ENCODE results near the gene P2RY12.

Gene P2RY12

GRCh38 chr3:151421938-151422337 is 37.4 kb upstream of the P2RY12 start:
- peaks cover 3 to 17% (median 7%) of the 10 kb centered on the region in 10 experiments; a peak in 16 of 20 replicates for H3K4me1 ChIP-seq
- no peak overlapping the region for H3K4me2 ChIP-seq
- no peak overlapping the region for H3K9ac ChIP-seq
- H3K27ac ChIP-seq: no peak overlapping the region
- peaks cover 0 to 39% (median 8%) of the 10 kb centered on the region in 11 experiments; a peak in 12 of 22 replicates for H3K36me3 ChIP-seq
- H4K20me1 ChIP-seq: no peaks in the 10 kb centered on the region
- H3K27me3 ChIP-seq: no peaks in the 10 kb centered on the region
- no peak overlapping the region for H3K4me3 ChIP-seq
- H3K9me3 ChIP-seq (replicated peaks in 1 of 11): no peaks in the 10 kb centered on the region
- no peak for TF ChIP-seq Cebpa-rat (IDR thresholded peaks at IDR 0.05)

GRCh38 chr3:151419806-151420205 is 35.3 kb upstream of the P2RY12 start:
- Histone ChIP-seq H3K27ac (no peak overlapping the region), H3K36me3 (peaks cover 0 to 52% (median 8%) of the 10 kb centered on the region in 11 experiments; a peak in 13 of 22 replicates), H3K9me3 (replicated peaks in 1 of 11) (no peaks in the 10 kb centered on the region), H3K4me1 (peaks cover 0 to 8% (median 0%) of the 10 kb centered on the region in 10 experiments; a peak in 1 of 20 replicates), H4K20me1 (no peaks in the 10 kb centered on the region), H3K4me3 (no peak overlapping the region), H3K9ac (no peak overlapping the region), H3K4me2 (no peak overlapping the region), H3K27me3 (no peaks in the 10 kb centered on the region)
- TF ChIP-seq Cebpa-rat (IDR thresholded peaks at IDR 0.05): no peak

GRCh38 chr3:151415289-151415688 is 30.7 kb upstream of the P2RY12 start:
- no peak overlapping the region for H3K27ac ChIP-seq
- no peaks in the 10 kb centered on the region for H3K4me1 ChIP-seq
- no peak overlapping the region for H3K9ac ChIP-seq
- H3K9me3 ChIP-seq (replicated peaks in 1 of 11): peaks cover 0 to 10% (median 5%) of the 10 kb centered on the region in 11 experiments; a peak in 5 of 22 replicates
- H3K36me3 ChIP-seq: peaks cover 6 to 82% (median 18%) of the 10 kb centered on the region in 11 experiments; a peak in 18 of 22 replicates
- no peak for TF ChIP-seq Cebpa-rat (IDR thresholded peaks at IDR 0.05)
- H3K27me3 ChIP-seq: no peaks in the 10 kb centered on the region
- no peak overlapping the region for H3K4me3 ChIP-seq
- no peak overlapping the region for H3K4me2 ChIP-seq
- H4K20me1 ChIP-seq: no peaks in the 10 kb centered on the region

GRCh38 chr3:151412989-151413388 is 28.4 kb upstream of the P2RY12 start:
- Histone ChIP-seq H3K9me3 (replicated peaks in 1 of 11) (peaks cover 0 to 10% (median 5%) of the 10 kb centered on the region in 11 experiments; a peak in 5 of 22 replicates), H3K27ac (no peak overlapping the region), H3K27me3 (no peaks in the 10 kb centered on the region)

GRCh38 chr3:151410891-151411559 is 26.5 kb upstream of the P2RY12 start:
- Histone ChIP-seq H3K36me3 (peaks cover 6 to 61% (median 15%) of the 10 kb centered on the region in 11 experiments; a peak in 16 of 22 replicates), H3K4me3 (no peak overlapping the region), H3K9me3 (replicated peaks in 1 of 11) (peaks cover 0 to 10% (median 5%) of the 10 kb centered on the region in 11 experiments; a peak in 5 of 22 replicates), H4K20me1 (no peaks in the 10 kb centered on the region), H3K9ac (no peak overlapping the region), H3K4me1 (no peaks in the 10 kb centered on the region; a peak in 1 of 20 replicates), H3K27ac (no peak overlapping the region), H3K4me2 (no peak overlapping the region), H3K27me3 (no peaks in the 10 kb centered on the region)
- TF ChIP-seq Cebpa-rat (IDR thresholded peaks at IDR 0.05): no peak

More at GRCh38 chr3:151412989-151413388, 28.4 kb upstream of the P2RY12 start:
- Histone ChIP-seq H3K36me3 (peaks cover 6 to 79% (median 17%) of the 10 kb centered on the region in 11 experiments; a peak in 17 of 22 replicates), H3K4me1 (no peaks in the 10 kb centered on the region), H4K20me1 (no peaks in the 10 kb centered on the region), H3K4me2 (no peak overlapping the region), H3K4me3 (no peak overlapping the region), H3K9ac (no peak overlapping the region)
- no peak for TF ChIP-seq Cebpa-rat (IDR thresholded peaks at IDR 0.05)

GRCh38 chr3:151407928-151408327 is 23.4 kb upstream of the P2RY12 start:
- Histone ChIP-seq H3K27ac (no peak overlapping the region), H3K4me2 (no peak overlapping the region), H3K4me1 (peaks cover 0 to 16% (median 0%) of the 10 kb centered on the region in 10 experiments; a peak in 5 of 20 replicates), H3K4me3 (no peak overlapping the region), H3K36me3 (peaks cover under 1 to 40% (median 8%) of the 10 kb centered on the region in 11 experiments; a peak in 14 of 22 replicates), H3K27me3 (no peaks in the 10 kb centered on the region), H4K20me1 (no peaks in the 10 kb centered on the region), H3K9ac (no peak overlapping the region), H3K9me3 (replicated peaks in 1 of 11) (peaks cover 0 to 7% (median 1%) of the 10 kb centered on the region in 11 experiments; a peak in 4 of 22 replicates)
- no peak for TF ChIP-seq Cebpa-rat (IDR thresholded peaks at IDR 0.05)

- peaks cover 0 to 23% (median 0%) of the 10 kb centered on the region in 10 experiments; a peak in 6 of 20 replicates for H3K4me1 ChIP-seq
- no peak overlapping the region for H3K9ac ChIP-seq
- H4K20me1 ChIP-seq: no peaks in the 10 kb centered on the region
- H3K9me3 ChIP-seq (replicated peaks in 1 of 11): no peaks in the 10 kb centered on the region
- peaks cover 0 to 11% (median 0%) of the 10 kb centered on the region in 11 experiments; a peak in 3 of 22 replicates for H3K36me3 ChIP-seq
- TF ChIP-seq Cebpa-rat (IDR thresholded peaks at IDR 0.05): no peak
- no peak overlapping the region for H3K27ac ChIP-seq
- H3K4me3 ChIP-seq: no peak overlapping the region
- H3K27me3 ChIP-seq: no peaks in the 10 kb centered on the region
- H3K4me2 ChIP-seq: peak overlapping the region in 3 of 11 experiments; percentile 12 to 48 (median 42); a peak in 2 of 22 replicates
Measured at GRCh38 chr3:151404316-151404715, 19.8 kb upstream of the P2RY12 start.

GRCh38 chr3:151403246-151403645 is 18.7 kb upstream of the P2RY12 start:
- no peaks in the 10 kb centered on the region for H4K20me1 ChIP-seq
- no peak overlapping the region for H3K4me2 ChIP-seq
- H3K36me3 ChIP-seq: peaks cover 0 to 9% (median 0%) of the 10 kb centered on the region in 11 experiments; a peak in 4 of 22 replicates
- no peaks in the 10 kb centered on the region for H3K9me3 ChIP-seq (replicated peaks in 1 of 11)
- H3K27me3 ChIP-seq: no peaks in the 10 kb centered on the region
- H3K27ac ChIP-seq: no peak overlapping the region
- no peak overlapping the region for H3K9ac ChIP-seq
- H3K4me3 ChIP-seq: no peak overlapping the region
- H3K4me1 ChIP-seq: peaks cover 0 to 31% (median 2%) of the 10 kb centered on the region in 10 experiments; a peak in 8 of 20 replicates
- TF ChIP-seq Cebpa-rat (IDR thresholded peaks at IDR 0.05): no peak

- no peak overlapping the region for H3K27ac ChIP-seq
Measured at GRCh38 chr3:151402349-151402748, 17.8 kb upstream of the P2RY12 start.

More at GRCh38 chr3:151402349-151402748, 17.8 kb upstream of the P2RY12 start:
- H3K9me3 ChIP-seq (replicated peaks in 1 of 11): no peaks in the 10 kb centered on the region
- H3K4me1 ChIP-seq: peaks cover 0 to 31% (median 2%) of the 10 kb centered on the region in 10 experiments; a peak in 8 of 20 replicates
- no peak overlapping the region for H3K4me2 ChIP-seq
- TF ChIP-seq Cebpa-rat (IDR thresholded peaks at IDR 0.05): no peak
- H4K20me1 ChIP-seq: no peaks in the 10 kb centered on the region
- no peaks in the 10 kb centered on the region for H3K27me3 ChIP-seq
- H3K9ac ChIP-seq: no peak overlapping the region
- peaks cover 0 to 18% (median 0%) of the 10 kb centered on the region in 11 experiments; a peak in 4 of 22 replicates for H3K36me3 ChIP-seq
- no peak overlapping the region for H3K4me3 ChIP-seq

All from BLaER1 treated with 17β-estradiol and CSF1 and Interleukin-3, amounts not matched to agents 10 nM and 100 nM (cell line).